GM12878 (cell line): ENCODE results near the gene ATAD3A. TPM values are rescaled to one million over a fixed set of nuclear protein-coding genes. Genes with fewer than 3 reads are reported as not detected.

Experiments
- ATAC-seq: fragments of 200-7000 bp; cut with Tn5 transposase; 3 replicates; pipeline ENCODE4 v1.9.1; 2020; ENCODE audit warnings: mild to moderate bottlenecking, moderate library complexity
- BruUV-seq: library from RNA; stranded (reverse); fragments of 400-500 nt; replicated peaks from 2 replicates; lab custom pipeline; 2021; lab: Mats Ljungman, UMichigan
- CTCF ChIA-PET: fragments of 300-600 bp; sonication (Branson Sonifier 250); formaldehyde crosslinking; extraction: SDS; loops from one replicate; lab custom pipeline; 2021; ENCODE audit warnings: inconsistent platforms; lab: Yijun Ruan, JAX
- POLR2A ChIA-PET: fragments of 350-600 bp; formaldehyde crosslinking; extraction: SDS; loops from one replicate; lab custom pipeline; 2021; ENCODE audit warnings: inconsistent platforms; lab: Charles Lee
- RAD21 ChIA-PET: fragments of 300-600 bp; sonication (Branson Sonifier 250); formaldehyde crosslinking; loops from one replicate; lab custom pipeline; 2023; ENCODE audit warnings: antibody characterized with exemption; ENCODE audit not compliant: unreplicated experiment; lab: Charles Lee
- SMC1A ChIA-PET: fragments of 300-600 bp; sonication (Branson Sonifier 250); formaldehyde crosslinking; loops from one replicate; lab custom pipeline; 2023; ENCODE audit not compliant: unreplicated experiment, uncharacterized antibody; lab: Charles Lee
- DNase-seq: peaks from one replicate; pipeline ENCODE4 v3.0.0-alpha.2; 2011; ENCODE audit warnings: low read depth, low spot score
- FAIRE-seq: peaks from 3 replicates; lab custom pipeline; 2011; peaks lifted over from hg19 to GRCh38; lab: Jason Lieb, UNC
- H2AFZ ChIP-seq: 2 replicates; pipeline ENCODE4 v1.6.0; 2011; ENCODE audit warnings: low read depth, low read length, control low read depth; ENCODE audit not compliant: control insufficient read depth
- H3K27ac ChIP-seq: 2 replicates; pipeline ENCODE4 v1.5.1; 2011; ENCODE audit warnings: control low read depth; ENCODE audit not compliant: control insufficient read depth, insufficient read depth
- H3K27me3 ChIP-seq, 2 experiments: replicated peaks in 1 of 2; 2 replicates each; pipeline versions ENCODE4 v1.6.0 to v1.6.1; 2011; ENCODE audit warnings: low read length in 1 of 2; ENCODE audit not compliant: control insufficient read depth in 2 of 2, insufficient read depth in 2 of 2
- H3K36me3 ChIP-seq, 2 experiments: 2 replicates each; pipeline ENCODE4 v1.5.1; 2011; ENCODE audit warnings: low read length in 1 of 2; ENCODE audit not compliant: control insufficient read depth in 2 of 2, insufficient read depth in 2 of 2
- H3K4me1 ChIP-seq: 2 replicates; pipeline ENCODE4 v1.6.1; 2011; ENCODE audit warnings: mild to moderate bottlenecking, low read length, moderate library complexity, mixed read lengths; ENCODE audit not compliant: control insufficient read depth, insufficient read depth
- H3K4me2 ChIP-seq: 2 replicates; pipeline ENCODE4 v1.6.0; 2011; ENCODE audit warnings: control low read depth; ENCODE audit not compliant: control insufficient read depth, insufficient read depth
- H3K4me3 ChIP-seq: fragments of 200-600 bp; sonication (generic); 2 replicates; pipeline ENCODE4 v1.5.1; 2016
- H3K79me2 ChIP-seq: 2 replicates; pipeline ENCODE4 v1.6.0; 2011; ENCODE audit warnings: low read length; ENCODE audit not compliant: control insufficient read depth, insufficient read depth
- H3K9ac ChIP-seq: 2 replicates; pipeline ENCODE4 v1.8.0; 2011; ENCODE audit warnings: low read length, control low read depth, mixed read lengths; ENCODE audit not compliant: control insufficient read depth, insufficient read depth
- H3K9me3 ChIP-seq: replicated peaks from 3 replicates; pipeline ENCODE4 v1.5.1; 2011; ENCODE audit warnings: mild to moderate bottlenecking, low read length; ENCODE audit not compliant: control insufficient read depth, insufficient read depth
- H4K20me1 ChIP-seq: 2 replicates; pipeline ENCODE4 v1.6.0; 2011; ENCODE audit not compliant: control insufficient read depth, insufficient read depth
- HDAC6 ChIP-seq: fragments of 200-600 bp; sonication (generic); IDR thresholded peaks from one replicate; pipeline ENCODE4 v1.8.0; 2017; ENCODE audit warnings: antibody characterized with exemption; ENCODE audit not compliant: unreplicated experiment
- MAX ChIP-seq: IDR thresholded peaks from 2 replicates; pipeline ENCODE4 v1.6.1; 2012; ENCODE audit warnings: low read depth, low read length, improper control_type of control experiment
- MTA2 ChIP-seq: fragments of 450-650 bp; IDR thresholded peaks from 2 replicates; pipeline ENCODE4 v1.6.1; 2016; ENCODE audit warnings: low read depth, mild to moderate bottlenecking, moderate library complexity
- NBN ChIP-seq: fragments of 450-650 bp; IDR thresholded peaks from 2 replicates; pipeline ENCODE4 v1.6.1; 2016
- RELA ChIP-seq: fragments of 450-650 bp; IDR thresholded peaks from 2 replicates; pipeline ENCODE4 v1.8.0; 2014; ENCODE audit warnings: borderline replicate concordance; ENCODE audit not compliant: partially characterized antibody
- REST ChIP-seq: IDR thresholded peaks from 2 replicates; pipeline ENCODE4 v1.6.1; 2012; ENCODE audit warnings: mild to moderate bottlenecking, low read depth, low read length
- TAF1 ChIP-seq: IDR thresholded peaks from 2 replicates; pipeline ENCODE4 v1.6.1; 2011; ENCODE audit warnings: mild to moderate bottlenecking, low read depth, low read length, borderline replicate concordance
- ZBTB11 ChIP-seq: fragments of 450-650 bp; formaldehyde crosslinking; IDR thresholded peaks from 2 replicates; pipeline ENCODE4 v1.5.0; 2022; ENCODE audit warnings: mild to moderate bottlenecking, missing genetic modification characterization
- ZNF274 ChIP-seq: IDR thresholded peaks from one replicate; pipeline ENCODE4 v1.8.0; 2011; ENCODE audit not compliant: insufficient read length, insufficient read depth
- ZNF384 ChIP-seq: IDR thresholded peaks from 2 replicates; pipeline ENCODE4 v1.6.1; 2012; ENCODE audit warnings: low read depth, mild to moderate bottlenecking, low read length, improper control_type of control experiment, borderline replicate concordance
- WGBS: methylation state at CpG from one replicate; pipeline ENCODE4 v1.1.6; 2016; ENCODE audit warnings: low lambda C conversion rate; ENCODE audit not compliant: insufficient replicate concordance, insufficient coverage; ENCODE audit errors: missing lambda C conversion rate; 5-methylcytosine and 5-hydroxymethylcytosine counted together
- in situ Hi-C: fragments of 300-500 bp; cut with MboI; formaldehyde crosslinking; loops from 9 replicates; pipeline ENCODE4 v1.14.3; 2018; ENCODE audit warnings: mixed read lengths
- intact Hi-C: fragments of 100-400 bp; cut with micrococcal nuclease; formaldehyde crosslinking; loops from one replicate; pipeline ENCODE4 v1.14.2; 2022; ENCODE audit not compliant: unreplicated experiment
- polyA plus RNA-seq, 11 experiments: library from polyadenylated mRNA; depleted of rRNA in 4 of 11; unstranded in 6 of 11; stranded (reverse) in 5 of 11; fragments of >200 nt; fragmentation: Nextera tagmentation in 4 of 11; fragmentation: Illumina TruSeq in 1 of 11; extraction: Ambion mirVana in 4 of 11; extraction: Trizol in 1 of 11; gene quantifications; 1 replicate in 1 of 11; 2 replicates in 10 of 11; pipeline versions ENCODE4 v1.2.1 to v1.2.3, GENCODE V29; 2011 to 2016; ENCODE audit warnings: inconsistent platforms in 2 of 11, missing spikeins in 2 of 11, low read depth in 1 of 11
- total RNA-seq, 4 experiments: library from RNA; depleted of rRNA in 3 of 4; stranded (reverse); fragments of >200 nt in 3 of 4; fragmentation: Illumina TruSeq in 1 of 4; extraction: Trizol in 1 of 4; gene quantifications; 2 replicates each; pipeline versions ENCODE4 v1.2.1 to v1.2.3, GENCODE V29; 2013 to 2021

Gene ATAD3A
- total and polyA plus RNA-seq, 10 of the 15 experiments (the other 5 are each of a cell fraction or from before 2014, with no cell fraction given) = 0.05 to 93.5 (median 38.9) TPM

- 98% methylated on average over 14 of the region's 14 CpGs for WGBS
These were observed 29.1 kb upstream of the ATAD3A start for GRCh38 chr1:1482856-1483255.

More at GRCh38 chr1:1482856-1483255, 29.1 kb upstream of the ATAD3A start:
- BruUV-seq = no TSS peak
- H2AFZ ChIP-seq = no peak overlapping the region
- H3K27me3 ChIP-seq = no peaks in the 10 kb centered on the region
- ChIA-PET RAD21 (no interaction called here), POLR2A (interaction anchor here (0.5 kb wide), 1 partner anchor 39 kb away, joined by 6 read pairs; no protein-coding TSS in a partner anchor), SMC1A (no interaction called here), CTCF (no interaction called here)
- intact Hi-C loops = no loop called here
- H3K9me3 ChIP-seq = no peaks in the 10 kb centered on the region
- no peak for ATAC-seq
- H3K4me1 ChIP-seq = no peaks in the 10 kb centered on the region
- DNase-seq = no peak
- TF ChIP-seq NBN = no peak
- no peak for TF ChIP-seq ZNF274
- TF ChIP-seq MAX = no peak
- no peak for TF ChIP-seq ZNF384
- no peak for TF ChIP-seq ZBTB11 (CRISPR knock-in tag)
- no peak for TF ChIP-seq HDAC6
- TF ChIP-seq MTA2 = no peak
- TF ChIP-seq REST = no peak
- no peak for TF ChIP-seq RELA
- no peak for TF ChIP-seq TAF1
- H3K79me2 ChIP-seq = no peaks in the 10 kb centered on the region
- H4K20me1 ChIP-seq = no peaks in the 10 kb centered on the region
- H3K36me3 ChIP-seq = peaks cover 3 to 29% of the 10 kb centered on the region in 2 experiments; a peak in 3 of 4 replicates
- H3K4me3 ChIP-seq = no peak overlapping the region
- no peak for FAIRE-seq
- no peak overlapping the region for H3K27ac ChIP-seq
- no peak overlapping the region for H3K9ac ChIP-seq
- in situ Hi-C loops = no loop called here
- no peak overlapping the region for H3K4me2 ChIP-seq
